PC-3 (cell line): ENCODE measurements around the gene NPBWR2. TPM values are rescaled to one million over a fixed set of nuclear protein-coding genes. Genes with fewer than 3 reads are reported as not detected.
"Not testable (repeated sequence)": the region's sequence is repeated elsewhere in the genome, so short reads cannot be mapped to it uniquely, and the experiment has no call there.

ENCODE experiments used
- ATAC-seq: fragments of 200-7000 bp; cut with Tn5 transposase; 2 replicates; pipeline ENCODE4 v1.9.1; 2020; ENCODE audit warnings: mild to moderate bottlenecking, moderate library complexity
- BruUV-seq: library from RNA; stranded (reverse); fragments of 400-500 nt; replicated peaks from 2 replicates; lab custom pipeline; 2021; lab: Mats Ljungman, UMichigan
- CTCF ChIA-PET: fragments of 300-600 bp; sonication (Branson Sonifier 250); formaldehyde crosslinking; loops from one replicate; lab custom pipeline; 2022; ENCODE audit warnings: antibody characterized with exemption; lab: Charles Lee
- POLR2A ChIA-PET: fragments of 300-600 bp; sonication (Branson Sonifier 250); formaldehyde crosslinking; loops from one replicate; lab custom pipeline; 2022; ENCODE audit warnings: antibody characterized with exemption; ENCODE audit not compliant: unreplicated experiment; lab: Charles Lee
- DNase-seq: peaks from one replicate; pipeline ENCODE4 v3.0.0-alpha.2; 2015
- H2AFZ ChIP-seq: fragments of 300-600 bp; sonication (generic); 2 replicates; pipeline ENCODE4 v1.6.0; 2016; ENCODE audit warnings: antibody characterized with exemption, low read length
- H3F3A ChIP-seq: fragments of 300-600 bp; sonication (generic); one replicate; pipeline ENCODE4 v1.6.0; 2017; ENCODE audit warnings: antibody characterized with exemption, low read length, control low read depth, mild to moderate bottlenecking; ENCODE audit not compliant: unreplicated experiment
- H3K27ac ChIP-seq: fragments of 300-600 bp; sonication (generic); 2 replicates; pipeline ENCODE4 v1.5.1; 2016; ENCODE audit warnings: mild to moderate bottlenecking, low read length
- H3K27me3 ChIP-seq: fragments of 300-600 bp; sonication (generic); 2 replicates; pipeline ENCODE4 v1.6.1; 2016; ENCODE audit warnings: low read length, mixed read lengths
- H3K36me3 ChIP-seq: fragments of 300-600 bp; sonication (generic); 2 replicates; pipeline ENCODE4 v1.6.1; 2016; ENCODE audit warnings: low read depth, mixed run types, low read length, mixed read lengths
- H3K4me1 ChIP-seq: fragments of 300-600 bp; sonication (generic); 2 replicates; pipeline ENCODE4 v1.5.1; 2016; ENCODE audit warnings: low read length; ENCODE audit not compliant: insufficient read depth
- H3K4me2 ChIP-seq: fragments of 300-600 bp; sonication (generic); 2 replicates; pipeline ENCODE4 v1.6.0; 2016; ENCODE audit warnings: low read length
- H3K4me3 ChIP-seq: fragments of 300-600 bp; sonication (generic); 2 replicates; pipeline ENCODE4 v1.5.1; 2016; ENCODE audit warnings: mild to moderate bottlenecking, low read length, mixed read lengths
- H3K79me2 ChIP-seq: fragments of 300-600 bp; sonication (generic); 2 replicates; pipeline ENCODE4 v1.6.1; 2017; ENCODE audit warnings: low read length, mixed read lengths
- H3K9ac ChIP-seq: fragments of 300-600 bp; sonication (generic); 2 replicates; pipeline ENCODE4 v1.6.0; 2016; ENCODE audit warnings: mild to moderate bottlenecking, low read length
- H3K9me2 ChIP-seq: fragments of 300-600 bp; sonication (generic); replicated peaks from 2 replicates; pipeline ENCODE4 v1.6.1; 2016; ENCODE audit warnings: mixed run types, low read length, mixed read lengths
- H3K9me3 ChIP-seq: fragments of 300-600 bp; sonication (generic); 2 replicates; pipeline ENCODE4 v1.6.1; 2016; ENCODE audit warnings: low read length, mixed read lengths
- H4K20me1 ChIP-seq: fragments of 300-600 bp; sonication (generic); 2 replicates; pipeline ENCODE4 v1.6.1; 2016; ENCODE audit warnings: low read length, mixed read lengths
- CTCF ChIP-seq: fragments of 300-600 bp; sonication (generic); conservative IDR thresholded peaks from 2 replicates; pipeline ENCODE4 v1.5.1; 2017; ENCODE audit warnings: antibody characterized with exemption, low read depth, mild to moderate bottlenecking, low read length
- EZH2 ChIP-seq: fragments of 300-600 bp; sonication (generic); IDR thresholded peaks from one replicate; pipeline ENCODE4 v1.6.1; 2017; ENCODE audit warnings: antibody characterized with exemption, mild to moderate bottlenecking, low read length; ENCODE audit not compliant: unreplicated experiment
- EZH2phosphoT487 ChIP-seq: fragments of 300-600 bp; sonication (generic); IDR thresholded peaks from 2 replicates; pipeline ENCODE4 v1.6.1; 2018; ENCODE audit warnings: mild to moderate bottlenecking, antibody characterized with exemption, low read length, borderline replicate concordance
- intact Hi-C: fragments of 100-400 bp; cut with micrococcal nuclease; formaldehyde crosslinking; loops from 2 replicates; pipeline ENCODE4 v1.9.0; 2023
- total RNA-seq: library from RNA; depleted of rRNA; stranded (reverse); fragments of >200 nt; gene quantifications from 2 replicates; pipeline ENCODE4 v1.2.3, GENCODE V29; 2014

NPBWR2 gene
- total RNA-seq, 1 experiment from 2014 or later: not detected

- ATAC-seq (no peak), DNase-seq (no peak)
- TF ChIP-seq CTCF: no peak
- TF ChIP-seq EZH2: no peak
- no peak for TF ChIP-seq EZH2phosphoT487
- Histone ChIP-seq H3K4me3 (no peak overlapping the region), H3K36me3 (no peaks in the 10 kb centered on the region), H4K20me1 (no peaks in the 10 kb centered on the region), H3K4me2 (no peak overlapping the region), H3K9me3 (no peaks in the 10 kb centered on the region), H3K9ac (no peak overlapping the region), H2AFZ (no peak overlapping the region), H3K9me2 (no peaks in the 10 kb centered on the region), H3F3A (no peaks in the 10 kb centered on the region), H3K27ac (no peak overlapping the region), H3K4me1 (no peaks in the 10 kb centered on the region), H3K27me3 (peaks cover 19% of the 10 kb centered on the region), H3K79me2 (no peaks in the 10 kb centered on the region)
- intact Hi-C loops: no loop called here
- ChIA-PET POLR2A (no interaction called here), CTCF (no interaction called here)
- no TSS peak for BruUV-seq
Observed at GRCh38 chr20:64130271-64130670, 22.9 kb upstream of the NPBWR2 start.

- no peaks in the 10 kb centered on the region for H3K4me1 ChIP-seq
- peaks cover 22% of the 10 kb centered on the region for H3K27me3 ChIP-seq
- intact Hi-C loops: no loop called here
- no peak overlapping the region for H3K27ac ChIP-seq
- no peak overlapping the region for H2AFZ ChIP-seq
- no TSS peak for BruUV-seq
- no peak for ATAC-seq
- no peaks in the 10 kb centered on the region for H3K79me2 ChIP-seq
- H3K9me2 ChIP-seq: no peaks in the 10 kb centered on the region
- POLR2A ChIA-PET: no interaction called here
- H3K9me3 ChIP-seq: no peaks in the 10 kb centered on the region
- no peaks in the 10 kb centered on the region for H3K36me3 ChIP-seq
- CTCF ChIA-PET: no interaction called here
- no peak for DNase-seq
- no peak overlapping the region for H3K4me3 ChIP-seq
- H3F3A ChIP-seq: no peaks in the 10 kb centered on the region
- H3K4me2 ChIP-seq: no peak overlapping the region
- H4K20me1 ChIP-seq: no peaks in the 10 kb centered on the region
- no peak overlapping the region for H3K9ac ChIP-seq
- no peak for TF ChIP-seq CTCF
- TF ChIP-seq EZH2phosphoT487: no peak
- no peak for TF ChIP-seq EZH2
Observed at GRCh38 chr20:64129146-64129782, 21.9 kb upstream of the NPBWR2 start.

- H3K4me3 ChIP-seq, intact Hi-C loops, H3K9ac ChIP-seq, POLR2A ChIA-PET, H2AFZ ChIP-seq, H3K9me2 ChIP-seq, BruUV-seq, H3K27ac ChIP-seq, DNase-seq, H3F3A ChIP-seq, H3K79me2 ChIP-seq, H3K4me2 ChIP-seq, H4K20me1 ChIP-seq, H3K4me1 ChIP-seq, H3K9me3 ChIP-seq, CTCF ChIA-PET, H3K36me3 ChIP-seq, ATAC-seq: not testable (repeated sequence)
- peaks cover 27% of the 10 kb centered on the region for H3K27me3 ChIP-seq
Observed at GRCh38 chr20:64123517-64123916, 16.2 kb upstream of the NPBWR2 start.

- H2AFZ ChIP-seq, H3K4me1 ChIP-seq, ATAC-seq, H3K9me3 ChIP-seq, H3K36me3 ChIP-seq, H3K4me2 ChIP-seq, CTCF ChIA-PET, H4K20me1 ChIP-seq, H3K79me2 ChIP-seq, H3K27ac ChIP-seq, BruUV-seq, H3K9ac ChIP-seq, H3K4me3 ChIP-seq, POLR2A ChIA-PET, H3K9me2 ChIP-seq, intact Hi-C loops, H3F3A ChIP-seq, DNase-seq: not testable (repeated sequence)
- peaks cover 21% of the 10 kb centered on the region for H3K27me3 ChIP-seq
Observed at GRCh38 chr20:64122927-64123326, 15.6 kb upstream of the NPBWR2 start.
